Iris pigment epithelial cell (primary cell): Measurements from ENCODE around the gene KDM3B.

Experiments used
- DNase-seq: peaks from one replicate; pipeline ENCODE4 v3.0.0-alpha.2; 2011; ENCODE audit warnings: low read depth

The KDM3B gene, protein sequence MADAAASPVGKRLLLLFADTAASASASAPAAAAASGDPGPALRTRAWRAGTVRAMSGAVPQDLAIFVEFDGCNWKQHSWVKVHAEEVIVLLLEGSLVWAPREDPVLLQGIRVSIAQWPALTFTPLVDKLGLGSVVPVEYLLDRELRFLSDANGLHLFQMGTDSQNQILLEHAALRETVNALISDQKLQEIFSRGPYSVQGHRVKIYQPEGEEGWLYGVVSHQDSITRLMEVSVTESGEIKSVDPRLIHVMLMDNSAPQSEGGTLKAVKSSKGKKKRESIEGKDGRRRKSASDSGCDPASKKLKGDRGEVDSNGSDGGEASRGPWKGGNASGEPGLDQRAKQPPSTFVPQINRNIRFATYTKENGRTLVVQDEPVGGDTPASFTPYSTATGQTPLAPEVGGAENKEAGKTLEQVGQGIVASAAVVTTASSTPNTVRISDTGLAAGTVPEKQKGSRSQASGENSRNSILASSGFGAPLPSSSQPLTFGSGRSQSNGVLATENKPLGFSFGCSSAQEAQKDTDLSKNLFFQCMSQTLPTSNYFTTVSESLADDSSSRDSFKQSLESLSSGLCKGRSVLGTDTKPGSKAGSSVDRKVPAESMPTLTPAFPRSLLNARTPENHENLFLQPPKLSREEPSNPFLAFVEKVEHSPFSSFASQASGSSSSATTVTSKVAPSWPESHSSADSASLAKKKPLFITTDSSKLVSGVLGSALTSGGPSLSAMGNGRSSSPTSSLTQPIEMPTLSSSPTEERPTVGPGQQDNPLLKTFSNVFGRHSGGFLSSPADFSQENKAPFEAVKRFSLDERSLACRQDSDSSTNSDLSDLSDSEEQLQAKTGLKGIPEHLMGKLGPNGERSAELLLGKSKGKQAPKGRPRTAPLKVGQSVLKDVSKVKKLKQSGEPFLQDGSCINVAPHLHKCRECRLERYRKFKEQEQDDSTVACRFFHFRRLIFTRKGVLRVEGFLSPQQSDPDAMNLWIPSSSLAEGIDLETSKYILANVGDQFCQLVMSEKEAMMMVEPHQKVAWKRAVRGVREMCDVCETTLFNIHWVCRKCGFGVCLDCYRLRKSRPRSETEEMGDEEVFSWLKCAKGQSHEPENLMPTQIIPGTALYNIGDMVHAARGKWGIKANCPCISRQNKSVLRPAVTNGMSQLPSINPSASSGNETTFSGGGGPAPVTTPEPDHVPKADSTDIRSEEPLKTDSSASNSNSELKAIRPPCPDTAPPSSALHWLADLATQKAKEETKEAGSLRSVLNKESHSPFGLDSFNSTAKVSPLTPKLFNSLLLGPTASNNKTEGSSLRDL (N-terminal part only)

DNA sequence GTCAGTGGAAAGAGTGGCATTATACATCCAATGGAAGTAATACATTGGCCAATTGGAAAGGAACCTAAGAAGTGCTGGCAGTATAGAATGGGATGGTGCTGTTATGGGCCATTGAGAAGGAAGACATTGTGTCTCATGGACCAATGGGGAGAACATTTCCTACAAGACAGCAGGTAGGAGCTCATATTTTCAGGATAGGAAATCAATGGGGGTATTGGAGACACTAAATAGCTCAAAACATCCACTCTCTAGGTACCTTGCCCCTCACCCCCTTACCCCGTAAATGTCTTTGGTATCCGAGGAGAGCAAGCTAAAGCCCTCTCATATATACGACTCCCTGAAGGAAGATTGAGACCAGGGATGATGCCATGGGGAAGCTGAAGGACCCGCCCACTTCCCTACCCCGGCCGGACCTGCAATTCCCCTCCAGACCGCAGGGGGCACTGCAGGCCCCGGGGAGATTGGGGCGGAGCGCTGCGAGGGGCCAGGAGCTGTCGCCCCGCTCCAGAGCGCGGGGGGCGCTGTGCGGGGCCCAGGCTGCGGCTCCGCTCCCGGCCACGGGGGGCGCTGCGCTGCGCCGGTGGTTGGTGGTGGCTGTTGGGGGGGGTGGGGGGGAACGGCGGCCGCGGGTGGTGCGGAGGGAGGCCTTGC lies at the start of gene KDM3B:
TSS of gene KDM3B (plus strand) at position 615 of the 651 bp plus-strand sequence. CDS start 111 bp downstream, outside the sequence.
- peak; percentile 78 for DNase-seq

DNA sequence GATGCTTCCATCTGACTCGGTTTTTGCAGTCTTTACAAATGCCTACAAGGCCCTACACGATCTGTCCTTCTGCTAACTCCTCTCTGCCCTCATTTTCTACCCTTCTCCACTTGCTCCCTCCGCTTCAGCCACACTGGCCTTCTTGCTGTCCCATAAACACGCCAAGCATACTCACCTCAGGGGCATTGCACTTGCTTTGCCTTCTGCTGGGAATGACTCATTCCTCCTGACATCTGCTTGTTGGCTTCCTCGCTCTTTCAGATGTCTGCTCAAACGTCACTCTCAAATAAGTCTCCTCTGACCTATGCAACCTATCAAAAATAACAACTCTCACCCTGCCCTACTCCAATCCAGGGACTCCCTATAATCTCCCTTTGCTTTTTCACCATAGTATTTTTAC lies 49.1 kb upstream of the KDM3B start:
- peak; percentile 83 for DNase-seq

DNA sequence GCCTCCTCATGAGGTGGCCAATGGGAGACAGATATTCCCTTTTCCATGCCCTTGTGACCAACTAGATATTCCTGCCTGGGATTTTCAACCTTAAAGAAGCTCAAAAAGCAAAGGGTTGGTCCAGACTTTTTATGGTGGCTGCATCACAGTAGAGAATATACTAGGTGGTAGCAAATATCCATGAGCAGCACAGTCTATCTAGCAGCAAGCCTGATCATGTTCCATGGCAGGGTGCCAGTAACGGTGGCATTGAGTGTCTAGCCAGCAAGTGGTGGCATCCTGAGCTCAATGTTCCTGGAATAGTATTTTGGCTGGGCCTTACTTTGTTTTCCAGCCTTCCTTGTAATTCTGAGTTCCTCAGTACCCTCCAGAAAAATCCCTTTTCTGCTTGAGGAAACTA lies 46.7 kb upstream of the KDM3B start:
- DNase-seq: no peak

DNA sequence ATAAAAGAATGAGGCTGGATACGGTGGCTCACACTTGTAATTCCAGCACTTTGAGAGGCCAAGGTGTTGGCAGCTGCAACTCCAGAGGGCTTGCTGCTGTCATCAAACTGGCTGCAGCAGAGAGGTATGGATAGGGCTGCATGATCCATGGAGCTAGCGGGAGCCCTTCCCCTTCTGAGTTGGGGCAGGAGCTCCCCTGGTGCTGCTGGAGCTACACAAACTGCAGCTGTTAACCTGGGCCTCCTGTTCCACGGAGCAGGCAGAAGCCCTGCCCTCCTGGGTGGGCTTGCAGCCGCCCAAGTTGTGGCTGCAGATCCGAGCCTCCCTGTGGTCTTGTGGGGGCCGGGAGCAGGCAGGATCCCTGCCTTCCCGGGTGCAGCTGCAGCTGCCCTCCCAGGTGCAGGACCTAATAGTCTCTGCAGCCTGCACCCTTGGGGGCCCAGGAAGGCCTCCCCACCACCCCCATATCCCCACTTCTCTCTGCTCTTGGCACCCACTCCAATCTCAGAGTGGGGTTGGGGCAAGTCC lies 36.7 kb upstream of the KDM3B start:
- no peak for DNase-seq

DNA sequence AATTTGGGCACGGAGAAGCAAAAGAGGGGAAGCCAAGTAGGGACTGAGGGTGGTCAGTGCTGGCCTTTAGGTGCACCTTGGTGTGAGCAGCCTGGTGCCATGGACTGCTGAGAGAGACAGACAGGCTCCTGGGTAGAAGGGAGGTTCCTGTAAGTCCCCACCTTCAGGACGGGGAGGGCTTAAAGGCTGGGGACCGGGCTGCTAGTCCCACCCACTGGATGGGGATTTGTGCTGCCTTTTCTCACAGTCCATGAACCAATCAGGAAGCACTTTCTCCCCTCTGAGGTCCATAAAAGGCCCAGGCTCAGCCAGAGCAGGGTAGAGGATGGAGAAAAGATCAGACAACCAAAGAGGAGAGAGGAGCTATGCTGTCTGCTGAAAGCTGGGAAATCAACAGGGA lies 36.1 kb upstream of the KDM3B start:
- DNase-seq: no peak

DNA sequence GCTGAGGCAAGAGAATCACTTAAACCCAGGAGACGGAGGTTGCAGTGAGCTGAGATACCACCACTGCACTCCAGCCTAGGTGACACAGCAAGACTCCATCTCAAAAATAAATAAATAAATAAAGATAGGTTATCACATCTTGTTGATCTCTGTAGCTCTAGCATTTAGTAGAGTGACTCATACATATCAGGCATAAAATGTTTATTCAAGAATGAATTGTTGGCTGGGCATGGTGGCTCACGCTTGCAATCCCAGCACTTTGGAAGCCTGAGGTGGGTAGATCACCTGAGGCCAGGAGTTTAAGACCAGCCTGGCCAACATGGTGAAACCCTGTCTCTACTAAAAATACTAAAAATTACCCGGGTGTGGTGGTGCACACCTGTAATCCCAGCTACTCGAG lies 34.3 kb upstream of the KDM3B start:
- DNase-seq: peak; percentile 15

DNA sequence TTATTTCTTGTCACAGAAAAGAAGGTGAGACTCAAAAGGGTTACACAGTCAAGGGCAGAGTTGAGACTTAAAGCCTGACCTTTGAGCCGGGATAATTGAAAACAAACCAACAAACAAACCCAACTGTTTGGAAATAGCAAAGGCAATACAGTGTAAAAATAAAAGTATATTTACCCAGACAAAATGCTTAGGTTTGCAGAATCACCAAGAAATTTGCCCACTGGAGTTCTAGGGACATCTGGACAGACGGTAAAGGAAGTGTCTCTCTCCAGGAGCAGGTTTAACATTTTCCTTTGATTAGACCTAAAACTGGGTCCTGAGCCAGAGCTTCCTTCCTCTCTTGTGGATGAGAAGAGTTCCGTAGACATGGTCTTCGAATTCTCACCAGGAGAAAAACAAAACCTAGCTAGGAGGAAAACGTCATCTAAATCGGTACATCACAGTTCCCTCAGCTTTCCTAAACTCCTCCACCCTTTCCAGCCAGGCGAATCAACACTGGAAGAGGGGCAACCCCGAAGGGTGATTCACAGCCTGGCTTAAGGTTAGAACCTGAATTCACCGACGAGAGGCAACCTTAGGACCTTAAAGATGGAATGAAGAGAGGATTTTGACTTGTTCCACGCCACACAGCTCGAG lies 21.6 kb upstream of the KDM3B start:
- no peak for DNase-seq

DNA sequence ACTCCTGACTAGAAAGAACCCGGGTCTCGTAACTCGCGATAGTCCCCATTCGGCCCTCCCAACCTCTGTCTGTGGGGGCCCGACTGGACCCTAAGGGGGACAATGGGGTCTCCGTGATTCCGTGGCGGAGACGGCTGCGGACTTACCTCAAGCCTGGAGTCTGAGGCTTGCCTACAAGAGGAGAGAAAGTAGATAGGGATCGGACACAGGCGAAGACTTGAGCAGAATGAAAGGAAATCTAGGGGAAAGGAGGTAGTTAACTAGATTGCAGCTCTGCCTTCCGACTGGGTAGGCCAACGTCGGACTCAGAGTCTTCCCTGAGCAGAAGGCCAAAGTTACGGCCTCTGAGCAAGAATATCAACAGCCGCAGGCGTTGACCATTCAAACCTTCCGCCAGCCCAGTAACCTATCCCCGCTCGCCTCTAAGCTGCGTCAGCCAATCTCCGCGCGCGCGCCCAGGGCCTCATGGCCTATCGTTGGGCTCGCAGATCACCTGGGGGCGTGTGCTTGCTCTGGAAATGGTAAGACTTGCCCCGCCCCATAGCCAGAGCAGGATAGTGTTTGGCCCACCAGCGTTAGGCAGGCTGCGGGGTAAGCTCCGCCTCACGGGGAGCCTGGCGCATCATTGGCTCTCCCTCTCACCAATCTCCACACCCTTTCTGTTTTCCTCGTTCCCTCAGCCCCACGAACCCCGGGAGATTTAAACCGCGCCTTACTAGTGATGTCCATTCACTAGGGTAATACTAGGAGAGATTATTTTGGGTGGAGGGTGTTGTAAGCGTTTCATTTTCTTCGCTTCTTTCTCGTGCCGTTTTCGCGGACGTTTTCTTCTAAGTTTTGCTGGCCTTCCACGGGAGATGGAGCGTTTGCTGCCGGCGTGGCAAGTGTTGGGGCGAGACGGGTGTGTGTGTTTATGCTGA lies 20.8 kb upstream of the KDM3B start, which contains the start of gene CDC25C:
TSS of gene CDC25C (minus strand) at position 356 of the 920 bp plus-strand sequence. CDS start 624 bp downstream, outside the sequence.
- peak; percentile 100 for DNase-seq

DNA sequence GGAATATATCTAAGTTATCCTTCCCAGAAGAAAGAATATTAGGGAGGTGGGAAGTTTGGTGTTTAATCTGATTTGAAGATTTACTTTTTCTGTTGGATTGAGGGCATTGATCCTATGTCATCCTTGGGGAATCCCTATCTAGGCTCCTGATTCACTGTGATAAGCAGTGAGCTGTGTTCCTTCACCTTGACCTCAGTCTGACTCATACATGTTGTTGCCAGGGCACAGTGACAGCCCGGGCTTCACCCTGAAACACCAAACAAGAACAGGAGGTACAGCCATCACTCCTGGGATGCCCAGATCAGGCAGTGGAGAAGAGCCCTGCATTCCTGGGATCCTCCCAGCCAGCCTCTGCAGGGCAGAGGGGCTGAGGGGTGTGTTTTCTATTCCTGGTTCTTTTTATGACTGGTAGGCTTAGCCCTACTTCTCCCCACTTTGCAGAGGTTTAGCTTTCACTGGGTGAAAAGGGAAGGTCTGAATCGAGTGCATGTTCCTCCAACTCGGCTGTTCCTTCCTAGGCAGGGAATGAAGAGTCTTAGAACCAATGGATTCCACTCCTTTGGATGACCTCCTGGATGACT lies 17.5 kb upstream of the KDM3B start:
- DNase-seq: peak; percentile 31

DNA sequence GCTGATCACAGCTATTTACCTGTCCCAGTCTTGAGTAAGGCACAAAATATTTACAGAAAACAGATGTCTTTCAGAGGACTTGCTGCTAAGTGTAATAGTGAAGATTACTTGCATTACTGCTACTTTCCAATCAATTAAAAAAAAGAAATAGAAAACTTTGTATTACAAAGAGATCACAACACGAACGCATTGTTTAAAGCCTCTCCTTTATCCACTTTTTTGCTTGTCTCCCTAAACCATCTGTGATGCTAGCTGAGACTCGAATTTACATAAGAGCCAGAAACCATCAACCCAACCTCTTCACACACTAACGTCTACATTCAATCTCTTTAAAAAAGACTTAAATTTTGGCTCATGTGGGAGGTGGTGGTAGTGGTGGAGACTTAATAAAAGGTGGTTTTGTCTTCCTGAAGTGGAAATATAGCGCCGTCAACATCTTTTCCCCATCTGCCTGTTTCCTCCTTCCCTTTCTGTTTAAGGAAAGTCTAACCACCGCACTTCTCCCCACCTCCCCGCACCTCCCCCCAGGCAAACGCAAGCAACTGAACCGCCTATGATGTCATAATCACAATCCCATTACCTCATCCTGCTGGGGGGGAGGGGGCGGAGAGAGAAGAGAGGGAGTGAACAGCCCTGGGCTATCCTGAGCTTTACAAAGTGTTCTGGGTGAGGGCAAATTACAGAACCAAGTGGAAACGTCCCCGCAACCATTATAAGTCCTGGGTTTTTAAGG lies 15.4 kb upstream of the KDM3B start:
- DNase-seq: peak; percentile 78

DNA sequence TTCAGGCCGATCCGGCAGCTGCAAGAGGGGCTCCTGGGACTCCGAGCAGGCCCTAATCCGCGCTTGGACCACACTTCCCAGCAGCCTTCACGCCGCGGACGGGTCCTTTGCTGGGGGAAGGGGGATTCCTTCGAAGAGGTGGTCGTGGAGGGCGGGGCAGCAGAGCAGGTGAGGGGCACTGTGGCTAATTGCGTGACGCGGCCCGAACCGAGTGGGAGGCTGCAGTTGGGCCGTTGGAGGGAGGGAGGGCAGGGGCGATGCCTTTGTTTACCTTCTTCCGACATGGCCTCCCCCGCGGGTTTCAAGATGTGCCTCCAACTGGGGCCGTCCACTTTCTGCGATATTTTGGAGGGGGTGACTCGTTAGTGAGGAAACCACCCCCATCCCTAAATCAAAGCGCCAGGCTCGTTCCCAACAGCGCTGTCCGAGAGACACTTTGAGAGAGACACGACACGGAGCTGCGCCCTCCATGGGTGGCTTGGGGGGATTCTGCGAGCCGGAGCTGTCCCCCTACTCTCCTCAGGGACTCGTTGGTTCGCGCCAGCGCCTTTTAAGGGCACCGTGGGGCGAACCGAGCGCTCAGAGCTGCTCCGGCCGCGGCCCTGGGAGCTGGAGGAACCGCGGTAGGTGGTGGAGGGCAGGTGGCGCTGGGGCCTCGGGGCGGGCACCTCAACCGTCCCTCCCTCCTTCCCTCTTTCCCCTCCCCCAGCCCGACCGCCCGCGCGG lies 14.6 kb upstream of the KDM3B start, which contains the start of gene FAM53C:
TSS of gene FAM53C (plus strand) at position 582 of the 726 bp plus-strand sequence. CDS start 3,070 bp downstream, outside the sequence.
- DNase-seq: peak; percentile 91

DNA sequence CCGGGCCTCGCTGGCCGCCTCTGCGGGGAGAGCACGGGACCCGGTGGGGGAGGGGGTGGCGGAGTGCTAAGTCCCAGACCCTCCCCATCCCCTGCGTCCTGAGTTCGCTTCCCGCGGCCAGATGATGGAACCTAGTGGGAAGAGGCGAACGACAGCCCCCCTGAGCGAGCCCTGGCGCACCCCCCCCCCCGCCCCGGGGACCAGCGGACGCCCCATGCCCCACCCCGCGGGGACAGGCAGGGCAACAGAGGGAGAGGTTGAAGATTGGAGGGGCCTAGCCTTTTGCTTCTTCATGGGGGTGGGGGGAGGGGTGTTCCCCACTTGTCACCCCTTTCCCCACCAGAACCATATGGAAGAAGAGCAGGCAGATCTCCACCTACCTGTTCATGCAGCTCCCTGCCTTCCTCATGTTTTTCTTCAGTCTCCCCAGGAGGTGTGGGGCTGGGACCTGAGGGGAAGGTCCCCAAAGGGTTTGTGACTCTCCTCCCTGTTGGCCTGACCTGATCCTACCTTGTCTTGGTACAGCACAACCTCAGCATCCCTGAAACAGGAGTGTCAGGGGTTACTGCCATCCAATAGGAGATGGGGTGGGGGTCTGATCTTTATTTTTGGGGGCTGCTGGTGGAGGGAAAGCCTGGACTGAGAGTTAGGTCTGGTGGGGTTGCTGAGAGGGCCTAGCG lies 13.9 kb upstream of the KDM3B start:
- no peak for DNase-seq

DNA sequence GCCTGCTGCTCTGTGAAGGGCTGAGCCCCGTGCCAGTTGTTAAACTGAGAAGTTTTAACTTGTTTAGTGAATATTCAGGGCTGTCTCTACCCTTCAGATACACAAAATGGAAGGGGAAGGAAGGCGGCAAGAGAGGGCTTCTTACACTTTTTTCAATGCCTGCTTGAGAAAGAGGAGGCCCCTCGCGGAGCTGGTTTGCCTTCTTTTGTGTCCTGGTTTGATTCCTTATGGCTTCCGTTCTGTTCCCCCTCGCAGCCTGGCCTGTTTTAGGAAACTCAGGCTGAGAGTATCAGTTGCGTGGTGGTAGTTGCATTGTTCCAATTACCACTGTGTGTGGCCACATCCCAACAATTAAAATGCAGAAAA lies 13.4 kb upstream of the KDM3B start:
- DNase-seq: peak; percentile 15

DNA sequence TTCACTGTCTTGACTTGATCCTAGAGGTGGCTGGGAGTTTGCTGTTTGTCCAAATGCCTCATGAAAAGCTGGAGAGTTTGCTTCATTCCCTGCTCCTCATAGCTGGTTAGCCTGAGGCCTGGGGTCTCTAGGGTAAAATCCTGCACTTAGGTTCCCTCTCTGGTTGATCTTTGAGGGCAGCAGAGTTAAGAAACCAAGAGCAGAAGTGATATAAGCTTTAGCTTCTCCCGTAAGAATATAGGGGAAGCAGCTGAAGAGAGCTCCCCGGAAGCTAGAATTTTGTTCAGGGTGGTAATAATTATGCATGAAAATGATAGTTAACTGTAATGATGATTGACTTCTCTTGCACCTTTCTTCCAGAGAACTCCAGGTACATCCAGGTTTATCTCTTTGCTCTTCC lies 13.0 kb upstream of the KDM3B start:
- DNase-seq: no peak

DNA sequence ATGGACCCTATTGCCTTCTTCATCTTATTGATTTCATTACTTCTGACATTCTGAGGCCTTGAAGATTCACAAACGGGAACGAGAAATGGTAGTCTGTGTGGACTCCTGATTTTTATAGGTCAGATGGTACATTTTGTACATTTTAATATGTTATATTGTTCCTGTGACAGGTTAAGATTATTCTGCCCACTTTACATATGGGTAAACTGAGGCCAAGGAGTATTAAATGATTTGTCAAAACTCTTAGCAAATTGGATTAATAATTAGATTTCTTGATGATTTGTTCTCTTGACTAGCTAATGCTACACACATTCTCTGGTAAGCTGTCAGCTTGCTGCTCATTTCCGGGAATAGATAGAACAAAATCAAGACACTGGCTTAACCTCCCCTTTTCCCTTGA lies 12.5 kb upstream of the KDM3B start:
- DNase-seq: no peak

DNA sequence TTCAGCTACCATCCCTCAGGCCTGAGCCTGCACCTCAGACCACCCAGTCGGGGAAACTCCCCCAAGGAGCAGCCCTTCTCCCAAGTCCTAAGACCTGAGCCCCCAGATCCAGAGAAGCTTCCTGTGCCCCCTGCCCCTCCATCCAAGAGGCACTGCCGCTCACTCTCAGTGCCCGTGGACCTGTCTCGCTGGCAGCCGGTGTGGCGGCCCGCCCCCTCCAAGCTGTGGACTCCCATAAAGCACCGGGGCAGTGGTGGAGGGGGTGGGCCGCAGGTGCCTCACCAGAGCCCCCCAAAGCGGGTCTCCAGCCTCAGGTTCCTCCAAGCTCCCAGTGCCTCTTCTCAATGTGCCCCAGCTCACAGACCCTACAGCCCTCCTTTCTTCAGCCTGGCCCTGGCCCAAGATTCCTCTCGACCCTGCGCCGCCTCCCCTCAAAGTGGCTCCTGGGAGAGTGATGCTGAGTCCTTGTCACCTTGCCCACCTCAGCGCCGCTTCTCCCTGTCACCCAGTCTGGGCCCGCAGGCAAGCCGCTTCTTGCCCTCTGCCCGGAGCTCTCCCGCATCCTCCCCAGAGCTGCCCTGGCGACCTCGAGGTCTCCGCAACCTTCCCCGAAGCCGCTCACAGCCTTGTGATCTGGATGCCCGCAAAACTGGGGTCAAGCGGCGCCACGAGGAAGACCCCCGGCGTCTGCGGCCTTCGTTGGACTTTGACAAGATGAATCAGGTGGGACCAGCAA lies 7.4 kb upstream of the KDM3B start:
- no peak for DNase-seq

DNA sequence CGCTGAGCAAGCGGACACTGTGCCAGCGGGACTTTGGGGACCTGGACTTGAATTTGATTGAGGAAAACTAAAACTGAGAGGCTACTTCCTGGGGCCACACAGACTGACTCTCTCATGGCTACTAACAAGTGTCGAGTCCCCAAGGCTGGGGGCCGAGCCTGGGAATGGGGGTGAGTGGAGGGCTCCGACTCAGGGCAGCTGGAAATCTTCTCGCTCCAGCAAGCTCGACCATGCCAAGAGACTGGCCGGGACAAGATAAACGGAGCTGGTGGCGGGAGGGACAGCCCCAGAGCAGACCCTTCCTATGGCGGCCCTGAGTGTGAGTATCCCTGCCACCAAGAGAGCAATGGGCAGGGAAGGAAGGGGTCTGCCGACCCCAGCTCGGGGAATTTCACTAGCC lies 5.6 kb upstream of the KDM3B start:
- DNase-seq: no peak
